Panc1 (cell line): ENCODE results near the gene CASQ2. TPM values are rescaled to one million over a fixed set of nuclear protein-coding genes. Genes with fewer than 3 reads are reported as not detected.

ENCODE experiments used
- ATAC-seq: fragments of 200-7000 bp; cut with Tn5 transposase; 2 replicates; pipeline ENCODE4 v1.9.1; 2020; ENCODE audit warnings: mild to moderate bottlenecking, moderate library complexity
- BruUV-seq: library from RNA; stranded (reverse); fragments of 400-500 nt; replicated peaks from 2 replicates; lab custom pipeline; 2021; lab: Mats Ljungman, UMichigan
- CTCF ChIA-PET: fragments of 300-600 bp; sonication (Branson Sonifier 250); formaldehyde crosslinking; loops from one replicate; lab custom pipeline; 2022; ENCODE audit warnings: antibody characterized with exemption; lab: Charles Lee
- POLR2A ChIA-PET: fragments of 300-600 bp; sonication (Branson Sonifier 250); formaldehyde crosslinking; loops from one replicate; lab custom pipeline; 2022; ENCODE audit warnings: antibody characterized with exemption; lab: Charles Lee
- DNase-seq: peaks from one replicate; pipeline ENCODE4 v3.0.0-alpha.2; 2010; ENCODE audit warnings: low read depth, low spot score
- H3K27ac ChIP-seq: 2 replicates; pipeline ENCODE4 v1.5.1; 2011; ENCODE audit warnings: mild to moderate bottlenecking, low read length, inconsistent platforms
- H3K27me3 ChIP-seq: fragments of 200-500 bp; sonication (Bioruptor generic); 2 replicates; pipeline ENCODE4 v1.6.0; 2014; ENCODE audit warnings: low read length, inconsistent platforms; ENCODE audit not compliant: control insufficient read depth, insufficient read depth
- H3K36me3 ChIP-seq: fragments of 200-500 bp; sonication (Bioruptor generic); 2 replicates; pipeline ENCODE4 v1.5.1; 2014; ENCODE audit warnings: inconsistent platforms, mild to moderate bottlenecking, low read length, moderate library complexity; ENCODE audit not compliant: control insufficient read depth, insufficient read depth
- H3K4me1 ChIP-seq: 2 replicates; pipeline ENCODE4 v1.5.1; 2011; ENCODE audit warnings: inconsistent platforms, mild to moderate bottlenecking, low read length, moderate library complexity; ENCODE audit not compliant: control insufficient read depth, insufficient read depth
- H3K4me3 ChIP-seq, 2 experiments: 2 replicates each; pipeline ENCODE4 v1.5.1; 2011 to 2012; ENCODE audit warnings: low read depth in 2 of 2, low read length in 2 of 2, mild to moderate bottlenecking in 2 of 2, inconsistent platforms in 1 of 2, moderate library complexity in 1 of 2
- H3K9me3 ChIP-seq: fragments of 200-500 bp; sonication (Bioruptor generic); 2 replicates; pipeline ENCODE4 v1.5.1; 2014; ENCODE audit warnings: low read depth, mild to moderate bottlenecking, inconsistent platforms, low read length, moderate library complexity; ENCODE audit not compliant: control insufficient read depth, insufficient read depth
- POLR2AphosphoS5 ChIP-seq: IDR thresholded peaks from 2 replicates; pipeline ENCODE4 v1.6.1; 2012; ENCODE audit warnings: mild to moderate bottlenecking, low read depth, low read length, moderate library complexity
- SIN3A ChIP-seq: IDR thresholded peaks from 2 replicates; pipeline ENCODE4 v1.6.1; 2012; ENCODE audit warnings: low read depth, mild to moderate bottlenecking, low read length, moderate library complexity, borderline replicate concordance; ENCODE audit not compliant: insufficient read depth
- TCF7L2 ChIP-seq: IDR thresholded peaks from 2 replicates; pipeline ENCODE4 v1.6.1; 2011; ENCODE audit warnings: mild to moderate bottlenecking, low read depth, low read length, inconsistent platforms
- in situ Hi-C: cut with HindIII; loops from 2 replicates; pipeline ENCODE4 v1.10.0; 2016; ENCODE audit warnings: low sequenced_read_pairs, low pct_unique_long_range_greater_than_20kb
- intact Hi-C: fragments of 100-400 bp; cut with micrococcal nuclease; formaldehyde crosslinking; loops from one replicate; pipeline ENCODE4 v1.10.0; 2022; ENCODE audit not compliant: unreplicated experiment
- total RNA-seq: library from RNA; stranded (reverse); gene quantifications from one replicate; pipeline ENCODE4 v1.2.1, GENCODE V29; 2021; ENCODE audit not compliant: unreplicated experiment
- TF ChIP-seq, protein P1 (sequence below): fragments of 450-650 bp; IDR thresholded peaks from 2 replicates; pipeline ENCODE4 v1.5.1; 2017; ENCODE audit warnings: mild to moderate bottlenecking
- TF ChIP-seq, protein P2 (sequence below), 2 experiments: IDR thresholded peaks; 2 replicates each; pipeline ENCODE4 v1.6.1; 2011 to 2012; ENCODE audit warnings: low read depth in 2 of 2, control low read depth in 1 of 2, low read length in 1 of 2, mild to moderate bottlenecking in 1 of 2, moderate library complexity in 1 of 2; ENCODE audit not compliant: insufficient read depth in 1 of 2

Gene CASQ2
- total RNA-seq, 1 experiment from 2014 or later, result not detected

DNA sequence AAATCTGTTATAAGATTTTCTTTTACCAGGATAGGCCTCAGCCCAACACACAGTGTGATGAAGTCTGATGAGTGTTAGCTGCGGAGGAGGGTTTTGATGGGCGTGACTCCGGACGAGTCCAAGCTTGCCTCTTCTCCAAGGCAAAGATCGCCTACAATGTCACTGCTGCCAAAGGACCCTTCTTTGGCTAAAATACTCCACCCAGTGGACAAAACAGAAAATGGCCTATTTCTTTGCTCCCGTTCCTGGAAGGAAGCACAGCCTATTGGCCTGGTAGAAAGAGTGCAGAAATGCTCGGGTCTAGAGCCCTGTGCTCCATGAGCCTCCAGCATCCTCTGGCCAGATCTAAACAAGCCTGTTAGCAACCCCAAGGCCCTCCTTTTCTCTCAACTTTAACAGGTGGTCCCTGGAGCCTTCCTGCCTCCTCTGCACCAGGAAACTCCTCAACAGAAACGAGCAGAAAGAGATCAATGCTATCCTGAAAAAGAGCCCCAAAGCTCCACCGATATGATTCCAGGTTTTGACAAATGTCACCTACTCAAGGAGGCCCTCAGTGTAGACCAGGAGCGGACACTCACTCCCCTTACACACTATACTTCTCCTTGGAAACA is 3.4 kb upstream of the CASQ2 start:
- DNase-seq (peak; percentile 54), ATAC-seq (peak; percentile 96)
- no peaks in the 10 kb centered on the region for H3K4me1 ChIP-seq
- no peak for TF ChIP-seq POLR2AphosphoS5
- TF ChIP-seq, protein P1, sequence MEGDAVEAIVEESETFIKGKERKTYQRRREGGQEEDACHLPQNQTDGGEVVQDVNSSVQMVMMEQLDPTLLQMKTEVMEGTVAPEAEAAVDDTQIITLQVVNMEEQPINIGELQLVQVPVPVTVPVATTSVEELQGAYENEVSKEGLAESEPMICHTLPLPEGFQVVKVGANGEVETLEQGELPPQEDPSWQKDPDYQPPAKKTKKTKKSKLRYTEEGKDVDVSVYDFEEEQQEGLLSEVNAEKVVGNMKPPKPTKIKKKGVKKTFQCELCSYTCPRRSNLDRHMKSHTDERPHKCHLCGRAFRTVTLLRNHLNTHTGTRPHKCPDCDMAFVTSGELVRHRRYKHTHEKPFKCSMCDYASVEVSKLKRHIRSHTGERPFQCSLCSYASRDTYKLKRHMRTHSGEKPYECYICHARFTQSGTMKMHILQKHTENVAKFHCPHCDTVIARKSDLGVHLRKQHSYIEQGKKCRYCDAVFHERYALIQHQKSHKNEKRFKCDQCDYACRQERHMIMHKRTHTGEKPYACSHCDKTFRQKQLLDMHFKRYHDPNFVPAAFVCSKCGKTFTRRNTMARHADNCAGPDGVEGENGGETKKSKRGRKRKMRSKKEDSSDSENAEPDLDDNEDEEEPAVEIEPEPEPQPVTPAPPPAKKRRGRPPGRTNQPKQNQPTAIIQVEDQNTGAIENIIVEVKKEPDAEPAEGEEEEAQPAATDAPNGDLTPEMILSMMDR, result peak; percentile 73
- H3K27ac ChIP-seq, result no peak overlapping the region
- no peaks in the 10 kb centered on the region for H3K36me3 ChIP-seq
- in situ Hi-C loops (no loop called here), intact Hi-C loops (loop anchor here (2.0 to 5.0 kb wide), 2 partner anchors 55 to 635 kb away; no protein-coding TSS in a partner anchor)
- BruUV-seq, result no TSS peak
- CTCF ChIA-PET, result interaction anchor here (0.5 to 1.7 kb wide), 5 partner anchors 54 to 248 kb away, joined by 3 to 10 read pairs (median 4); no protein-coding TSS in a partner anchor
- peaks cover 3% of the 10 kb centered on the region; the same call in 1 of the 2 replicates for H3K27me3 ChIP-seq
- peak overlapping the region in 1 of 2 experiments; percentile 24; a peak in 1 of 4 replicates for H3K4me3 ChIP-seq
- no peaks in the 10 kb centered on the region for H3K9me3 ChIP-seq
- POLR2A ChIA-PET, result no interaction called here

DNA sequence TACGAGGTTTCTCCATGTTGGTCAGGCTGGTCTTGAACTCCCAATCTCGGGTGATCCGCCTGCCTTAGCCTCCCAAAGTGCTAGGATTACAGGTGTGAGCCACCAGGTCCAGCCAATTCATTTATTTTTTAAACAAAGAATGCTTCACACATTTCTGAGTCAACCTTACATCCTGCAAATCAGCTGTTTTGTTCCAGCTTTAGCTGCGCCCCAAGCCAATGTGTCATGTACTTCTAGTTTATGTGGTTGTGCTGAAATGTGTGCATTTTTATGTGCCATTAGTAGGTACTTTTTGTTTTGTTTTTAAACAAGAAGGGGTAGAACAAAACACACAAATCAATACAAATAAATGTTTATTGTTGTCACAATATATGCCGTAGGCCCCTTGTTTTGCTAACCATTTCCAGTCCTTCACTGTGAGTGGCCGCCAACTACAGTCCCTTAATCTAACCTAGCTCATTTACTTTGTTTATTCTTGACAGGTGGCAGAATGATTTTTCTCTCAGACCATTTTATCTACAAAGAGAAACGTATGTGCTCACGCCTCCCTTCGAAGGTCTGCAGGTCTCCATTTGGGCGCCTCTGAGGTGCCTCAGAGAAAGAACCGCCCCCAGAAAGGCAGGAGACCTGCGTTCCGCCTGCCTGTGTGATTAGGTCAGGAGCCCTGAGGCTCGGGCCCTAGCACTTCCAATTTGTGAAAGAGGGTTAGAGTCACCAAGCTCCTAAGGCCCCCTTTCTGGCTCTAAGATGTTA is 2.8 kb upstream of the CASQ2 start:
- BruUV-seq, result no TSS peak
- POLR2A ChIA-PET, result no interaction called here
- CTCF ChIA-PET, result interaction anchor here (1.0 to 1.7 kb wide), 4 partner anchors 54 to 210 kb away, joined by 3 to 10 read pairs (median 4); no protein-coding TSS in a partner anchor
- Histone ChIP-seq H3K4me1 (no peaks in the 10 kb centered on the region), H3K4me3 (peak overlapping the region in 1 of 2 experiments; percentile 24; a peak in 1 of 4 replicates), H3K36me3 (no peaks in the 10 kb centered on the region), H3K27ac (no peak overlapping the region), H3K27me3 (0 out of 2 replicates have a peak, but pooled peaks cover 3% of the 10 kb centered on the region), H3K9me3 (no peaks in the 10 kb centered on the region)
- no peak for DNase-seq
- intact Hi-C loops, result loop anchor here (2.0 to 5.0 kb wide), 2 partner anchors 54 to 634 kb away; no protein-coding TSS in a partner anchor
- peak; percentile 48; the same call in 1 of the 2 replicates for ATAC-seq
- in situ Hi-C loops, result no loop called here
- TF ChIP-seq TCF7L2 (no peak), POLR2AphosphoS5 (no peak), SIN3A (no peak)
- TF ChIP-seq, protein P1, result no peak
- TF ChIP-seq, protein P2, sequence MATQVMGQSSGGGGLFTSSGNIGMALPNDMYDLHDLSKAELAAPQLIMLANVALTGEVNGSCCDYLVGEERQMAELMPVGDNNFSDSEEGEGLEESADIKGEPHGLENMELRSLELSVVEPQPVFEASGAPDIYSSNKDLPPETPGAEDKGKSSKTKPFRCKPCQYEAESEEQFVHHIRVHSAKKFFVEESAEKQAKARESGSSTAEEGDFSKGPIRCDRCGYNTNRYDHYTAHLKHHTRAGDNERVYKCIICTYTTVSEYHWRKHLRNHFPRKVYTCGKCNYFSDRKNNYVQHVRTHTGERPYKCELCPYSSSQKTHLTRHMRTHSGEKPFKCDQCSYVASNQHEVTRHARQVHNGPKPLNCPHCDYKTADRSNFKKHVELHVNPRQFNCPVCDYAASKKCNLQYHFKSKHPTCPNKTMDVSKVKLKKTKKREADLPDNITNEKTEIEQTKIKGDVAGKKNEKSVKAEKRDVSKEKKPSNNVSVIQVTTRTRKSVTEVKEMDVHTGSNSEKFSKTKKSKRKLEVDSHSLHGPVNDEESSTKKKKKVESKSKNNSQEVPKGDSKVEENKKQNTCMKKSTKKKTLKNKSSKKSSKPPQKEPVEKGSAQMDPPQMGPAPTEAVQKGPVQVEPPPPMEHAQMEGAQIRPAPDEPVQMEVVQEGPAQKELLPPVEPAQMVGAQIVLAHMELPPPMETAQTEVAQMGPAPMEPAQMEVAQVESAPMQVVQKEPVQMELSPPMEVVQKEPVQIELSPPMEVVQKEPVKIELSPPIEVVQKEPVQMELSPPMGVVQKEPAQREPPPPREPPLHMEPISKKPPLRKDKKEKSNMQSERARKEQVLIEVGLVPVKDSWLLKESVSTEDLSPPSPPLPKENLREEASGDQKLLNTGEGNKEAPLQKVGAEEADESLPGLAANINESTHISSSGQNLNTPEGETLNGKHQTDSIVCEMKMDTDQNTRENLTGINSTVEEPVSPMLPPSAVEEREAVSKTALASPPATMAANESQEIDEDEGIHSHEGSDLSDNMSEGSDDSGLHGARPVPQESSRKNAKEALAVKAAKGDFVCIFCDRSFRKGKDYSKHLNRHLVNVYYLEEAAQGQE (IDR thresholded peaks at IDR 0.05; ENCODE audit: insufficient read depth in 1 of 2, low read depth in 2 of 2, low read length in 1 of 2), result no peak
